HG02759 (cell line): ENCODE results near the gene NDST3.

ENCODE experiments used
- ATAC-seq: cut with Tn5 transposase; IDR thresholded peaks from one replicate; pipeline ENCODE4 v1.9.1; 2021; ENCODE audit warnings: mild to moderate bottlenecking, moderate library complexity; ENCODE audit not compliant: unreplicated experiment

NDST3 gene

GRCh38 chr4:118034053-118034785 lies at the start of gene NDST3:
Gene NDST3, plus strand, starts transcription at chr4:118034486. Its CDS starts 19,425 bp downstream, at chr4:118053911.
- ATAC-seq: peak; percentile 66

- ATAC-seq: no peak
Measured at GRCh38 chr4:117986321-117986720, 48.0 kb upstream of the NDST3 start.

DNA sequence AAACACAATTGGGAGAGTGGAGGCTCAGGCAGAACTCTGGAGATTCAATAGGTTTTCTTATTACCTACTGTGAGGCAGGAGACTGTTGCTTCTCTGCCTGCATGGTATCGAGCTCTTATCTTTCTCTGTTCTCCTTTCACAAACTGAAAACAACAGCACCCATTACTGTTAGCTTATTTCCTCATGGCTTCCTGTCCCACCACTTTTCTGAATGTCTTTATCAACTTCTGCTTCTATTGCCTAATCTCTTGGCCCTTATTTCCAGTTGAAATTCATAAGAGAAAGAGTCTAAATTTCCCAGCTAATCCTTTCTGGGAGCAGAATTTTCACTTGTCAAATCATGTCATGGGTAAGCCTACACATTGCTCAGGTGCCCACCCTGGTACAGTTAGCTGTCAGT lies 46.8 kb upstream of the NDST3 start:
- no peak for ATAC-seq

DNA sequence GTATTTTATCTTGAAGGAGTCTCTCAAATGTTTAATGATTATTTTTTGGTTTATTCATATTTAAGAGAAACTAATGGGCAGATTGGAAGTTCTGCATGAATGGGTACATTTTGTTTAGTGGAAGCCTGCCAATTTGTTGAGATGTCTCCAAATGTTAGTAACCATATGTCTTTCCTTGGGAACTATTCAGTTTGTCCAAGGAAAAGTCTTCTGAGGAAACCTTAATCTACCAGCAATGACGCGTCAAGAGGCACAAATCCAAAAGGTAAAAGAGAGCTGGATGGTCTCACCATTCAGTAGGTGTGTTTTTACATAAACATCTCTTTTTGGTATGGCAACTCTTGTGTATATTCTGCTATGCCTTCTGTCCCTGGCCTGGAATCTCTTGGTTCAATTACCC lies 37.4 kb upstream of the NDST3 start:
- ATAC-seq: no peak

- ATAC-seq: no peak
Measured at GRCh38 chr4:118004088-118004487, 30.2 kb upstream of the NDST3 start.

DNA sequence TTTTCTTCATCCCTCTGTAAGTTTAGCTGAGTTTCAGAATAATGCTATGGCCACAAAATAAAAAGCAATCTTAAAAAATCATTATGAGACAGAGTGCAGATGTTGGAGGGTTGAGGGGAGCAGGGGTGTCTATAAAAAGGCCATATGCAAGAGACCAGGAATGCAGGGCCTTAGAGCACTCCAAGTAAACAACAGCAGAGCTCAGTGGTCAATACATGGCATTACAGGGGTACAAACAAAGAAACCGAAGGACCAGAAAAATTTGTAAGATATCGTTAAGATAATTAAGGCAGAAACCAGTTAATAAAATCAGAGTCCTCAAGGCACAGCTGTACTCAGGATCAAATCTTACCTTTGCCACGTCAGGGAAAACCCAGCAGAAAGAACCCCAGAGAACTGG lies 28.4 kb upstream of the NDST3 start:
- ATAC-seq: no peak

- ATAC-seq: no peak
Measured at GRCh38 chr4:118012142-118012541, 22.1 kb upstream of the NDST3 start.

- ATAC-seq: no peak
Measured at GRCh38 chr4:118014831-118015230, 19.5 kb upstream of the NDST3 start.

DNA sequence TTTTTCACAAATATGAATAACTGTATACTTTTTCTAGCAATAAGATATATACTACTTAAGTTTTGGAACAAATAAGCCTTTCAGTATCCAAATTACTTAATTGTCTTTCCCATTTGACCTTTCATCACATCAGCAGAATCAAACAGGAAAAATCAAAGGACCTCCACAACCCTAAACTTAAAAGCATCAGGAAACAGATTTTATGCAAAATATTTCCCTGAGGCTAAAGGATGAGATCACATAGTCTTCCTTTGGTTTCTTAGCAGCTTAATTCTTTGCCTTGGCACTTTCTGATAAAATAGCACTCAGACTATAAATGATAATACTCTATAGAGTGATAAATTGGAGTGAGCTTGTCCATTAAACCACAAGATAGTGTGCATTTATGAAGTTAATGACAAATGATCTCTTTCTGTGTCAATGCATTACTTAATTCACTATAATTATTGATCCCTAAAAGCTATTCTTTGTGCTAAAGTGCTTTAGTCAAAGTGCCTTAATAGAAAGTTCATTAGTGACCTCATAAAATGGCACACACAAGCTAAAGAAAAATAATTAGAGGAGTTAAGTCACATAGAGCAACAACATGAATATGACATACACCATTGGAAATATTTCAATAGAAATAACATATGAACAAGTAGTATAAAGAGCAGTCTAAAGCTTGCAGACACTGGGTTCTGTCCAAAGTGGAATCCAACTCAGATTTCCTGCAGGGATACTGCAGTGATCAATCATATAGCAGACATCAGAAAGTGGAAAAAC lies 15.7 kb upstream of the NDST3 start:
- no peak for ATAC-seq

DNA sequence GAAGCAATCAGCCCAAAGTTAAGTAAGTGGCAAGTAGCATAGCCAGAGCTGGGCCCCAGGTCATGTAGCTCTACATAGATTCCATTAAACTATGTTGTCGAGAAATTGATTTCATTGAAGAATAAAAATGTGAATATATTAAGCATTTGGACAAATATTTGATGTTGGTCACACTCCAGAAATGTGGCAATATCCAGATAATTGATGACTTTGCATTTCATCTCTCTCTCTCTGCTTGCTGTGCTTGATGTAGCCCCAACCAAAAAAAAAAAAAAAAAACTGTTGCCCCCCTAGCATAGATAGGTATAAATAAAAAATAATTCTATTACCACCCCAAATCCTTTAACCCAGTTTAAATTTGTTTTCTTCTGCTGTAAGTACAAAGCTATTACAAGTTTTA lies 7.5 kb upstream of the NDST3 start:
- ATAC-seq: no peak

GRCh38 chr4:118029224-118029623 lies 5.1 kb upstream of the NDST3 start:
- no peak for ATAC-seq

- ATAC-seq: no peak
Measured at GRCh38 chr4:118032691-118033090, 1.6 kb upstream of the NDST3 start.

DNA sequence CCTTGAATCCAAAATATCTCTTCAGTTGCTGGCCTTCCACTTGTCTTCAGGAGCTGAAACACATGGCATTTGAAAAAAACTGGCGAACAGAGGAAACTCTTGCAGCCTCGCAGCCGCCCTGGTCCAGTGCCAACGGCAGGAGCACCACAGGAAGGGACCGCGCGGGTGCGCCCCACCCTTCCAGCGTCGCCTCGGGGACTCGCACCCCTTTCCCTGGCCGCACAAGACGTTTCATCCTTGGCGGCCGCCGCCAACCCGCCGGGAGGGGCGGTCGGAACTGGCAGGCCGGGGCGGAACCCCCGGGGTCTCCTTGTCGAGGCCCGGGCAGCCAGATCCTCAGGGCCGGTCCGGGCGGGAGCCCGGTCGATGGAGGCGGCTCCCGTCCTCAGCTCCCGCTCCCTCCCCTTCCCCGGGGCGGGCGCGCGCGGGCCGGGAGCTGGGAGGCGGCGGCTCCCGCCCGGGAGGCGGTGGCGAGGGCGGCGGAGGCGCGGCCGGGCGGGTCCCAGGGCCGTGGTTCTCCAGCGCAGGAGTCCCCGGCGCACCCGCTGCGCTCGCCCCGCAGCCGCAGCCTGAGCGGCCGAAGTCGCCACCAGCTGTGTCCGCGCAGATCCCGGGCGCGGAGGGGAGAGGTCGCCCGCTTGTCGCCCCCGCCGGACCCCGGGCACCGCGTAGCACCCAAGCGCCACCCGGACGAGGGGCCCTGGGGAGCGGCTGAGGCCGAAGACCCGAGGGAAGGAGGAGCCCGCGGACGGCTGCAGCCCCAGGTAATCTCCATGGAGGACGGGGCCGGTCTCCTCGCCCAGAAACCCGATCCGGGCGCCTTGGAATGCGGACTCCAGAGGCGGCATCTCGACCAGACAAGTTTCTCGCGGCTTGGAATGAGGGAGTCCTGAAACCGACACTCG lies 886 bp upstream of the NDST3 start:
- peak; percentile 43 for ATAC-seq

GRCh38 chr4:118035309-118035708 lies 1.0 kb downstream of the NDST3 start:
- no peak for ATAC-seq

- no peak for ATAC-seq
Measured at GRCh38 chr4:118036336-118036735, 2.0 kb downstream of the NDST3 start.

GRCh38 chr4:118037955-118038354 lies 3.7 kb downstream of the NDST3 start:
- no peak for ATAC-seq

DNA sequence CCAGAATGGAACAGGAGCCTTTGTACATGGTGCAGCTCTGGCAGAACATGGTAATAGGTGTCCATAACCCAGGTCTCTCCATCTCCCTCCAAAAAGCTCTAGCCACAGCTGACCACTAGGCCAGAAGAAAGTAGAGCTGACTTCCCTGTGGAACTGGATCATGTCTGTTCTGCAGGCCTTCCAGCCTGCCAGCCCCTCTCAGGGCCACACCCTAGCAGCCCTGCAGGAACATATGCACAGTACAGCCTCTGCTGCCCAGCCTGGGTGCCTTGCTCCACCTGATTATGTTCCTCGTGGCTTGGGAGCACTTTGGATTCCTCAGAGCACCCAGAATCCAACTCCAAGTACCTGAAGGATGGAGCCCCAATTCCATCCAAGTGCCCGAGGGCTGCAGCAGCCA lies 12.0 kb downstream of the NDST3 start:
- ATAC-seq: no peak

DNA sequence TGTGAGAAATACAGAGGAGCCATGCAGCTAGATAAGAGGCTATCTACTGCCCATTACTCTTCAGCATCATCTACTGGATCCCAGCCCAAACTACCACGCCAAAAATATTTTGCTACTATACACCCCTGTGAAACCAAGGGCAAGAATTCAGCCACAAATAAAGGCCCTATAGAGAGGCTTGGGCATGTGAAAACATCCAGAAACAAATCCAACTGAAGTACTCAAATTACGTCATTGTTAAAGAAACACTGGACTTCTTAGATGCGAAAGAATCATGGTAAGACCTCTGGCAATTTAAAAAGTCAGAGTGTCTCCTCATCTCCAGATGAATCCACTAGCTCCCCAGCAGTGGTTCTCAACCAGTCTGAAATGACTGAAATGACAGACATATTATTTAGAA lies 12.8 kb downstream of the NDST3 start:
- ATAC-seq: no peak

- no peak for ATAC-seq
Measured at GRCh38 chr4:118058955-118059354, 24.7 kb downstream of the NDST3 start.

- no peak for ATAC-seq
Measured at GRCh38 chr4:118059397-118059796, 25.1 kb downstream of the NDST3 start.
